RWPE2 (cell line): Measurements from ENCODE around the gene EFNA3.

Experiments used
- ATAC-seq: fragments of 200-7000 bp; cut with Tn5 transposase; 3 replicates; pipeline ENCODE4 v1.9.1; 2021; ENCODE audit warnings: low read depth
- DNase-seq: peaks from one replicate; pipeline ENCODE4 v3.0.0-alpha.2; 2020; ENCODE audit warnings: low spot score
- H3K27ac ChIP-seq: fragments of 450-650 bp; 2 replicates; pipeline ENCODE4 v1.5.1; 2017; ENCODE audit warnings: mild to moderate bottlenecking; ENCODE audit not compliant: poor library complexity, severe bottlenecking
- H3K27me3 ChIP-seq: fragments of 250-450 bp; sonication (Bioruptor Pico); 2 replicates; pipeline ENCODE4 v1.5.1; 2021; ENCODE audit warnings: mild to moderate bottlenecking, moderate library complexity; ENCODE audit not compliant: insufficient read depth, poor library complexity, severe bottlenecking
- H3K36me3 ChIP-seq: fragments of 250-450 bp; sonication (Bioruptor Pico); 2 replicates; pipeline ENCODE4 v1.5.1; 2020; ENCODE audit warnings: low read depth, mild to moderate bottlenecking, moderate library complexity
- H3K4me1 ChIP-seq: fragments of 250-450 bp; sonication (Bioruptor Pico); 2 replicates; pipeline ENCODE4 v1.5.1; 2021; ENCODE audit warnings: mild to moderate bottlenecking, moderate library complexity; ENCODE audit not compliant: insufficient read depth, poor library complexity, severe bottlenecking
- H3K4me3 ChIP-seq: fragments of 250-450 bp; sonication (Bioruptor Pico); 2 replicates; pipeline ENCODE4 v1.5.1; 2021; ENCODE audit warnings: mild to moderate bottlenecking, moderate library complexity; ENCODE audit not compliant: severe bottlenecking
- H3K9me3 ChIP-seq: fragments of 250-450 bp; sonication (Bioruptor Pico); 2 replicates; pipeline ENCODE4 v1.5.1; 2021; ENCODE audit warnings: mild to moderate bottlenecking, moderate library complexity; ENCODE audit not compliant: severe bottlenecking
- TF ChIP-seq, protein P1 (sequence below): fragments of 450-650 bp; IDR thresholded peaks from one replicate; pipeline ENCODE4 v1.5.1; 2017; ENCODE audit warnings: mild to moderate bottlenecking, moderate library complexity; ENCODE audit not compliant: poor library complexity, severe bottlenecking

The EFNA3 gene

DNA sequence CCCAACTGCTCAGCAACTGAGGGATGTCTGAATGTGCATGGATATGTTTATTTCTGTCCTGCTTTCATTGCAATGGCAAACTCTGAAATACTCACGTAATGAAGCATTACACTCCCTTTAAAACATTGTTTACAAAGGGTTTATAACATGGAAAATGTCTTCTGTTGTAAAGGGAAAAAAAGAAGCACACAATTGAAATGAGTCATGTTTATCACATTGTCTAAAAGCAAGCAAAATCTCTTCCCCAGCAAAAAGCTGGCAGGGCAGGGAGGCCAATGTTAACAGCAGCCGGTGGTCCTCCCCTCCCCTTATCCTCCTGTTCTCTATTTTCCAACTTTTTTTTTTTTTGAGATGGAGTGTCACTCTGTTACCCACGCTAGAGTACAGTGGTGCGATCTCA, 45.2 kb downstream of the EFNA3 start:
- no peaks in the 10 kb centered on the region for H3K27me3 ChIP-seq

DNA sequence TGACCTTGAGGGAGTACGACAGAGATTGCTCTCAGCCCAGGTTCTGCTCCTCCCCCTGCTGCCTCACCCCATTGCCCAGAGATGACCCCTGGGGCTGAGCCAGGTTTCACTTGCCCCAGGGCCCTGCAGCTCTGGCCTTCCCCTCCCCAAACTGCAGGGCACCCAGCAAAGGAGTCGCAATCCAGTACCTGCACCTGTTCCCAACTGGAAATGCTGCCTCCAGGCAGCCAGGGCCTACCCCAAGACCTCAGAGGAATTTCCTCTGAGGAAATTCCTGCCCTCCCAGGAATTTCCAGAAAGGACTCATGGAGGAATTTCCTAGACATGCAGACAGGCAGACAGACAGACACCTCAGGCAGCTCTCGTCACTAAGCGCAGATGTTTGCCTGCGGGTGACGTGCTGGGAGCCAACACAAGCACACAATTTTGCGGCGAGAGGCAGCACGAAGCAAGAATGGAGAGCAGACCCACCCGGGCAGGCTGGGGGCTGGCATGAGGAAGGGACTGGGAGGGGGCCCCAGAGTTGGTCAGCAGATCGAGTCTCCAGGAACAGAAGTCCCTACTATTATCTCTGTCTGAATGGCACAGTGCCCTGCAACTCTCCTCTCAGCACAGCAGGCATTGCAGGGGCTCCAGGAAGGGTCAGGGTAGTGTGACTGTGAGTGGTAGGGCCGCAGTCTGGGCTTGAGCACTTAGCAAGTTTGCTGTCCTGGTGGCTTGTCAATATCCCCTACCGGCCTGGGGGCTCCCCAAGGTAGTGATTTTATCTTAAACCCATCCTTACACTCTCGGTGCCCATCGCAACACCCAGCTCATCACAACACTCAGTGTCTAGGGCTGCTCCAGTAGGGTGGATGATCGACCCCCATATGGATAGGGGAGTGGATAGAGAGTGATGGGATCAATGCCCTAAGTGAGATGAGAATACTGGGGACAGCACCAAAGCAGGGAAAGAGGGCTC, 46.1 kb downstream of the EFNA3 start:
- H3K4me1 ChIP-seq = peaks cover 38% of the 10 kb centered on the region
- no peaks in the 10 kb centered on the region for H3K9me3 ChIP-seq
- peak; percentile 80 for DNase-seq
- TF ChIP-seq, protein P1, sequence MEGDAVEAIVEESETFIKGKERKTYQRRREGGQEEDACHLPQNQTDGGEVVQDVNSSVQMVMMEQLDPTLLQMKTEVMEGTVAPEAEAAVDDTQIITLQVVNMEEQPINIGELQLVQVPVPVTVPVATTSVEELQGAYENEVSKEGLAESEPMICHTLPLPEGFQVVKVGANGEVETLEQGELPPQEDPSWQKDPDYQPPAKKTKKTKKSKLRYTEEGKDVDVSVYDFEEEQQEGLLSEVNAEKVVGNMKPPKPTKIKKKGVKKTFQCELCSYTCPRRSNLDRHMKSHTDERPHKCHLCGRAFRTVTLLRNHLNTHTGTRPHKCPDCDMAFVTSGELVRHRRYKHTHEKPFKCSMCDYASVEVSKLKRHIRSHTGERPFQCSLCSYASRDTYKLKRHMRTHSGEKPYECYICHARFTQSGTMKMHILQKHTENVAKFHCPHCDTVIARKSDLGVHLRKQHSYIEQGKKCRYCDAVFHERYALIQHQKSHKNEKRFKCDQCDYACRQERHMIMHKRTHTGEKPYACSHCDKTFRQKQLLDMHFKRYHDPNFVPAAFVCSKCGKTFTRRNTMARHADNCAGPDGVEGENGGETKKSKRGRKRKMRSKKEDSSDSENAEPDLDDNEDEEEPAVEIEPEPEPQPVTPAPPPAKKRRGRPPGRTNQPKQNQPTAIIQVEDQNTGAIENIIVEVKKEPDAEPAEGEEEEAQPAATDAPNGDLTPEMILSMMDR = no peak
- H3K36me3 ChIP-seq = no peaks in the 10 kb centered on the region
- H3K4me3 ChIP-seq = no peak overlapping the region
- ATAC-seq = peak; percentile 24
- H3K27me3 ChIP-seq = no peaks in the 10 kb centered on the region
- H3K27ac ChIP-seq = peak overlapping the region; percentile 91

More for the DNA sequence above, 45.2 kb downstream of the EFNA3 start:
- DNase-seq (no peak), ATAC-seq (no peak)
- Histone ChIP-seq H3K9me3 (no peaks in the 10 kb centered on the region), H3K36me3 (no peaks in the 10 kb centered on the region), H3K27ac (peak overlapping the region; percentile 91), H3K4me1 (peaks cover 38% of the 10 kb centered on the region), H3K4me3 (no peak overlapping the region)
- TF ChIP-seq, protein P1 = no peak

DNA sequence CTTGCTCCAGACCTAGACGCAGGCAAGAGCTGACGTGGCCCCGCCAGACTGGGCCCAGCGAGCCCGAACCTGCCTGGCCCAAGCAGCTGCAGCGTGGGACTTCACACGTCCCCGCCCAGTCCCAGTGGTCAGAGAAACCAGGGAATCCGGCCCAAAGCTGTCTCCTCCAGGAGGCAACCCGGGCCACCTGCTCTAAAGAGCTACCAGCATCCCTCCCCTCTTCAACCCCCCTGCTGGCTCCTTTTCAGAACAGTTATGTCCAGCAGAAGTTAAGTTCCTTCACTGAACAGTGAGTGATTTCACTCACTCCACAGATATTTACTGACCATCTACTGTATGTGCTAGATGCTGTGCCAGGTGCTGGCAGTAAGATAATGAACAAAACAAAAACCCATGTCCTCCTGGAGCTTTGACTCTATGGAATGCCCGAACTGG, 46.9 kb downstream of the EFNA3 start:
- Histone ChIP-seq H3K27ac (peak overlapping the region; percentile 91), H3K36me3 (peaks cover 2% of the 10 kb centered on the region), H3K27me3 (no peaks in the 10 kb centered on the region), H3K4me3 (no peak overlapping the region), H3K4me1 (peaks cover 38% of the 10 kb centered on the region), H3K9me3 (no peaks in the 10 kb centered on the region)
- peak; percentile 26 for ATAC-seq
- DNase-seq = peak; percentile 87
- TF ChIP-seq, protein P1 = no peak

DNA sequence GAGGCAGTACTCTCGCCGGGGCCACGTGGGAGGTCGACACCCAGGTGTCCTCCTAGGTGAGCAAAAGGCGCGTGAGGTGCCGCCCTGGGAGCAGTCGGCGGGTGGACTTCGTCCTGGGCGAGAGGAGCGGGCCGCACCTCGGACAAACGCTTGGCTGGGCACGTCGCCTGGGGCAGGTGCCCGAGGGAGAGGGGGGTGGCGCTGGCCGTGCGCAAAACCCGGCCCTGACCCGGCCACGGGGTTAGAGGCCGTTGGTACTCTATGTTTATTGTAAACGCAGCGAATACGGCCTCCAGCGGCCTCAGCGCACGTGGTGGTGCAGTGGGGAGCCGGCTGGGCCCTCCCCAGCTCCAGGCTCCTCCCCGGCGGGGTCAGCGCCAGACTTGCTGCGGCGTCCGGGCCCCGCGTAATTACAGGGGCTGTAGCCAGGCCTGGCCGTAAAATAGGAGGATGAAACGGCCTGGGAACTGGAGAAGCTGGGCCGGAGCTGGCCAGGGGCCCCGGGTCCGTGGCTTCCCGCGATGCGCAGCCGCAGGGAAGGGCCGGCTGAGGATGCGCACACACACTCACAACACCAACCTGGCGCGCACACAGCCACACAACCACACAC, 47.4 kb downstream of the EFNA3 start:
- no peaks in the 10 kb centered on the region for H3K9me3 ChIP-seq
- H3K27ac ChIP-seq = peak overlapping the region; percentile 91
- H3K36me3 ChIP-seq = peaks cover 7% of the 10 kb centered on the region
- peaks cover 43% of the 10 kb centered on the region for H3K4me1 ChIP-seq
- no peak for DNase-seq
- ATAC-seq = no peak
- no peak overlapping the region for H3K4me3 ChIP-seq
- TF ChIP-seq, protein P1 = no peak
- no peaks in the 10 kb centered on the region for H3K27me3 ChIP-seq
